Cardiac muscle cell (in vitro differentiated cells and primary cell): ENCODE measurements around the gene UBD. TPM values are rescaled to one million over a fixed set of nuclear protein-coding genes. Genes with fewer than 3 reads are reported as not detected.

Source experiments
- DNase-seq, 2 donors: peaks; one replicate each; pipeline versions ENCODE4 v3.0.0 to v3.0.0-alpha.2; 2010 to 2017; ENCODE audit warnings: low read depth in 1 of 2, low spot score in 1 of 2
- H3K27ac ChIP-seq: fragments of 200-600 bp; sonication (generic); 2 replicates; pipeline ENCODE4 v1.5.1; 2016
- H3K27me3 ChIP-seq: fragments of 200-600 bp; sonication (generic); 2 replicates; pipeline ENCODE4 v1.6.0; 2016; ENCODE audit warnings: control low read depth
- H3K36me3 ChIP-seq: fragments of 200-600 bp; sonication (generic); 2 replicates; pipeline ENCODE4 v1.5.1; 2016; ENCODE audit warnings: control low read depth
- H3K4me1 ChIP-seq: fragments of 200-600 bp; sonication (generic); 2 replicates; pipeline ENCODE4 v1.8.1; 2017; ENCODE audit warnings: low read depth, mild to moderate bottlenecking, mixed run types
- H3K4me3 ChIP-seq: fragments of 200-600 bp; sonication (generic); 2 replicates; pipeline ENCODE4 v1.5.1; 2016; ENCODE audit warnings: mild to moderate bottlenecking
- H3K9me3 ChIP-seq: fragments of 200-600 bp; sonication (generic); 2 replicates; pipeline ENCODE4 v1.5.1; 2017; ENCODE audit warnings: low read depth, mild to moderate bottlenecking, control low read depth
- polyA plus RNA-seq: library from polyadenylated mRNA; unstranded; fragments of >200 nt; fragmentation: Nextera tagmentation; extraction: Ambion mirVana; gene quantifications from 2 replicates; pipeline ENCODE4 v1.2.1, GENCODE V29; 2016
- total RNA-seq: library from RNA; depleted of rRNA; stranded (reverse); fragments of >200 nt; gene quantifications from 2 replicates; pipeline ENCODE4 v1.2.3, GENCODE V29; 2016
- TF ChIP-seq, protein P1 (sequence below): IDR thresholded peaks from 2 replicates; pipeline ENCODE4 v1.5.1; 2012; ENCODE audit warnings: low read depth, mild to moderate bottlenecking, low read length

Gene UBD
- total and polyA plus RNA-seq, 2 experiments from 2014 or later: not detected

DNA sequence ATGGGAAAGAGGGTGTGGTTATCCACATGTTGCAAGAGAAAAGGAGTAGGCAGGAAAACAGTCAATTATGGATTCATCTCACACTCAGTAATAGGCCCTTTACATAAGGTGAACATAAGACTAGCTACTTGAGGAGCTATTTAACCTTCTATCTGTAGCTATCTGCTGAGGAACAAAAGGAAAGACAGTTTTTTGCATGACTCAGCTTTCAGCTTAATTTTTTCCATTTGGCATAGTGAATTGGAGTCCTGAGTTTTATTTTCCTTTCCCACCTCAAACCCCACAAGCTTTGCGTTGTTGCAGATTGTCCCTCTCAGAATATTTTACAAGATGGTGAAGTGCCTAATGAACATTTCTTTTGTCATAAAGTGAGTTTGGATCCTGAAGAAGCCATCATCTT, 32.4 kb downstream of the UBD start:
- Histone ChIP-seq H3K4me1 (no peaks in the 10 kb centered on the region), H3K27me3 (no peaks in the 10 kb centered on the region), H3K36me3 (no peaks in the 10 kb centered on the region), H3K27ac (no peak overlapping the region), H3K9me3 (no peaks in the 10 kb centered on the region), H3K4me3 (no peak overlapping the region)
- no peak for DNase-seq
- TF ChIP-seq, protein P1, sequence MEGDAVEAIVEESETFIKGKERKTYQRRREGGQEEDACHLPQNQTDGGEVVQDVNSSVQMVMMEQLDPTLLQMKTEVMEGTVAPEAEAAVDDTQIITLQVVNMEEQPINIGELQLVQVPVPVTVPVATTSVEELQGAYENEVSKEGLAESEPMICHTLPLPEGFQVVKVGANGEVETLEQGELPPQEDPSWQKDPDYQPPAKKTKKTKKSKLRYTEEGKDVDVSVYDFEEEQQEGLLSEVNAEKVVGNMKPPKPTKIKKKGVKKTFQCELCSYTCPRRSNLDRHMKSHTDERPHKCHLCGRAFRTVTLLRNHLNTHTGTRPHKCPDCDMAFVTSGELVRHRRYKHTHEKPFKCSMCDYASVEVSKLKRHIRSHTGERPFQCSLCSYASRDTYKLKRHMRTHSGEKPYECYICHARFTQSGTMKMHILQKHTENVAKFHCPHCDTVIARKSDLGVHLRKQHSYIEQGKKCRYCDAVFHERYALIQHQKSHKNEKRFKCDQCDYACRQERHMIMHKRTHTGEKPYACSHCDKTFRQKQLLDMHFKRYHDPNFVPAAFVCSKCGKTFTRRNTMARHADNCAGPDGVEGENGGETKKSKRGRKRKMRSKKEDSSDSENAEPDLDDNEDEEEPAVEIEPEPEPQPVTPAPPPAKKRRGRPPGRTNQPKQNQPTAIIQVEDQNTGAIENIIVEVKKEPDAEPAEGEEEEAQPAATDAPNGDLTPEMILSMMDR: no peak

DNA sequence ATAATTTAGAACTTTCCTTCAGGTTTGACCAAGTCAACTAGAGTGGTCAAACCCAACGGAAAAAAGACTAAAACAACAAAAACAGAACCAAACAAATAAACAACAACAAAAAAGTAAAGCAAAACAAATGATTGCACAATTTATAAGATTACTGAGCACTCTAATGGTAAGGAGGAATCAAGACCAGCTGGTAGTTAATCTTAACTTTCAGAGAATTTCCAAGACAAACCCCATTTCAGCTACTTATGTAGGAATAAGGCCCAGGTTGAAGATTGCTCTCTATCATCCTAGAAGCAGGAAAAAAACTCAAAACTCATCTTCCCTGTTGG, 34.3 kb downstream of the UBD start:
- Histone ChIP-seq H3K4me1 (no peaks in the 10 kb centered on the region), H3K36me3 (no peaks in the 10 kb centered on the region), H3K27me3 (no peaks in the 10 kb centered on the region), H3K4me3 (no peak overlapping the region), H3K9me3 (no peaks in the 10 kb centered on the region), H3K27ac (no peak overlapping the region)
- no peak for DNase-seq
- TF ChIP-seq, protein P1: no peak

DNA sequence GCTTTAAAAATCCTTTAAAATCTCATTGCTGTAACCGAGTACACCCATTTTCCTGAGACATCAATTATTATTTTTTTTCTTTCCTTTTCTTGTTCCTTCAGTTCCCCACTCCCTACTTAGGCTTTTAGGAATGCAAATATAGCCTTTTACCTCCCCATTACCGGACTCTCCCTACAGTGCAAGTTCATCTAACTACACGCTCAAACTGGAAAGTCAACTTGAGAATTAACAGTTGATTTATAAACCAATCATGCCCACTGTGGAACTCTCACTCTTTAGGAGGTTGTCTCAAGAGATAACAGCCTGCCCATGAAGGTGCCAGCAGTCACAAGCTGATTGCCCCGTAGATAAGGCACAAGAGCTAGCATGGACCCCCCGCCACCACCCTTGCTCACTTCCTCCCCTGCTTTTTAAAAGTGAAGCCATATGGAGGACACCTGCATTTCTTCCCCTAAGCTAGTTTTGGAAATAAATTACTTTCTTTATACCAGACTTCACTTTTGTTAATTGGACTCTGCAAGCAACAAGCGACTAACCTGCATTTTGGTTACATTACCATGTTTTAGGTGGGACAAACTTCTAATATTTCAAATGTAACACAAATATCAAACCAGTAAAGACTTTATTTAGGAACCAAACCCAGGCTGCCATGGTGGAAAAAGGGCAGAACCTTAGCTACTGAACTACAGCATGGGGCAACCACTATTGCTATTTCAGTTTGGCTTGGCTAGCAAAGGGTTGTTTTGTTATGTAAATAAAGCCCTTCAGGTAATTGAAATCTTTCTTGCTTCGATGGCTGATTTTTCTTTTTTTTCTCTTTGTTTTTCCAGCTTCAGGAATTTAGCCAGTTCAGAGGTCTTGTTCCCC, 34.9 kb downstream of the UBD start:
- no peaks in the 10 kb centered on the region for H3K9me3 ChIP-seq
- DNase-seq: no peak
- no peak overlapping the region for H3K4me3 ChIP-seq
- H3K27ac ChIP-seq: no peak overlapping the region
- no peaks in the 10 kb centered on the region for H3K36me3 ChIP-seq
- no peaks in the 10 kb centered on the region for H3K4me1 ChIP-seq
- no peaks in the 10 kb centered on the region for H3K27me3 ChIP-seq
- TF ChIP-seq, protein P1: no peak

DNA sequence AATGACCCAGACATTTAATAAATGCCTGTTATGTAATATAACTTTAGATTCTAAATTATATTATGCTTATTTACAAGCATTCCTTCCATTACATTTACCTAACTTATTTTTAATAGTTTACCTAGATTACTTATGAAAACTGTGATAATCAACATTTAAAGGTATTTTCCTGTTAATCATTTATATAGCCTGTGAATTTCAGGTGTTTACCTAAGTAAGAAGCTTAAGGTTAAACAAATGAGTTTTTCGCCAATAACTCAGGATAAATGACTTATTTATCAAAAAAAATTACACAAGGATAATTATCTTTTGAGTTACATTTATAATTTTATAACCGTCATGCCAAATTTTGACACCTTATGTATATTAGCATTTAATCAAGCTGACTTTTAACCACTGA, 35.5 kb downstream of the UBD start:
- Histone ChIP-seq H3K36me3 (no peaks in the 10 kb centered on the region), H3K4me1 (no peaks in the 10 kb centered on the region), H3K27ac (no peak overlapping the region), H3K9me3 (no peaks in the 10 kb centered on the region), H3K27me3 (no peaks in the 10 kb centered on the region), H3K4me3 (no peak overlapping the region)
- no peak for DNase-seq
- TF ChIP-seq, protein P1: no peak

DNA sequence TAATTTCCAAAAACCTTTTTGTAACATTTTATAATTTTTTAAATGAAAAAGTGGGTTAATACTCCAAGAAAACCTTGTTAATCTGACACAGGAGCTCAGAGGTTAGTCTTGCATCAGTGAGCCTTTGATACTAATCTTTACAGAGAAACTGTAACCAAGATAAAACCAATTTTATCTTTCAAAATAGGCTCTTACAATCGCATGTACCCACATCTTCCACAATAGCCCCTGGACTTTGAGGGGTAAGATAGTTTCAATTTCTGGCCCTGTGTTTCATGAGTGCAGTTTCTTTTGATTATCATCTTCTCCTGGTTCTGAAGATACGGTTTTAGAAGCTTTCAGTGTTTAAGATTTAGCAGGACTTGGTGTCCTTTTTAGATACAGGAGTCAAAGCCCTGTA, 37.3 kb downstream of the UBD start:
- Histone ChIP-seq H3K4me3 (no peak overlapping the region), H3K9me3 (no peaks in the 10 kb centered on the region), H3K27me3 (no peaks in the 10 kb centered on the region), H3K36me3 (no peaks in the 10 kb centered on the region), H3K4me1 (no peaks in the 10 kb centered on the region), H3K27ac (no peak overlapping the region)
- no peak for DNase-seq
- TF ChIP-seq, protein P1: no peak
